ENCODE data around the gene OR2L8.

OR2L8 gene, protein sequence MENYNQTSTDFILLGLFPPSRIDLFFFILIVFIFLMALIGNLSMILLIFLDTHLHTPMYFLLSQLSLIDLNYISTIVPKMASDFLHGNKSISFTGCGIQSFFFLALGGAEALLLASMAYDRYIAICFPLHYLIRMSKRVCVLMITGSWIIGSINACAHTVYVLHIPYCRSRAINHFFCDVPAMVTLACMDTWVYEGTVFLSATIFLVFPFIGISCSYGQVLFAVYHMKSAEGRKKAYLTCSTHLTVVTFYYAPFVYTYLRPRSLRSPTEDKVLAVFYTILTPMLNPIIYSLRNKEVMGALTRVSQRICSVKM

DNA sequence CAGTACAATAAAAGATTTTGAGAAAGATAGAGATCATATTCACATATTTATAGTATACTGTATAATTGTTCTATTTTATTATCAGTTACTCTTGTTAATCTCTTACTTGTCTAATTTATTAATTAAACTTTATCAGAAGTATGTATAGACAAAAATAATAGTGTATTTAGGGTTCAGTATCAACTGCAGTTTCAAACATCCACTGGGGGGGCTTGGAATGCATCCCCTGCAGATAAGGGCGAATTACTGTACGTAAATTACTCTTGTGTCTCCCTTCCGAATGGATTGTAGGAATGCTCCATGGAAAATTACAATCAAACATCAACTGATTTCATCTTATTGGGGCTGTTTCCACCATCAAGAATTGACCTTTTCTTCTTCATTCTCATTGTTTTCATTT lies at the start of gene OR2L8:
OR2L8 (plus strand) TSS at position 301 of the 400 bp plus-strand sequence; CDS start at position 301, 0 bp downstream.
- DNase-seq = no peak

DNA sequence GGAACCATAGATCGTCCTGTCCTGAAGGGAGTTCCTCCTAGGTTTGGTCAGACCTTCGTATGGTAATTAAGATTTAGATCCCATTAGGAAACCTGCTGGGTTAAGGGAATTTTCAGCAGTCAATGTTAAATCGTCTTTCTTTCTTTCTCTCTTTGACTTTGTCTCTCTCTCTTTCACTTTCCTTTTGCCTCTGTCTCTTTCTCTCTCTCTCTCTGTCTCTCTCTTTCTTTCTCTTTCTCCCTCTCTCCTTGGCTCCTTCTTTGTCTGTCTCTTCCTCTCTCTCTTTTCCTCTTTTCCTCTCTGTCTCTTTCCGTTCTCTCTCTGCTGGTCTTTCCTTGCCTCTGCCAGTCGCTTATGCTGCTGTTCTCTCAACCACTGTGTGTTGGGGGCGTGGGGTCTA lies 44.5 kb upstream of the OR2L8 start:
- DNase-seq = no peak

DNA sequence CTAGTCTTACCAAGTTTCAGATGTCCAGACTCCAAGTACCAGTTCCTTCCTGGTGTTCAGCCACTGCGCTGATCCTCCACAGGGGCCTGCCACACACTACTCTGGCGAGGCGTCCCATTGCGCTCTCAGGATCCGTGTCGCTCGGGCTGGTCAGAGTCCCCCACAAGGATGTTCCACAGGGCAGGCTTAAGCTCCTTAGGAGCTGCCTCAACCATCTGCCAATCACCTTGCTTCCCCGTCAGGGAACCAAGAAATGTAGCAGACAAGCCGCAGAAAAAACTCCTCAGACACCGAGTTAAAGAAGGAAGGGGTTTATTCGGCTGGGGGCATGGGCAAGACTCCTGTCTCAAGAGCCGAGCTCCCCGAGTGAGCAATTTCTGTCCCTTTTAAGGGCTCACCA lies 43.5 kb upstream of the OR2L8 start:
- no peak for DNase-seq

DNA sequence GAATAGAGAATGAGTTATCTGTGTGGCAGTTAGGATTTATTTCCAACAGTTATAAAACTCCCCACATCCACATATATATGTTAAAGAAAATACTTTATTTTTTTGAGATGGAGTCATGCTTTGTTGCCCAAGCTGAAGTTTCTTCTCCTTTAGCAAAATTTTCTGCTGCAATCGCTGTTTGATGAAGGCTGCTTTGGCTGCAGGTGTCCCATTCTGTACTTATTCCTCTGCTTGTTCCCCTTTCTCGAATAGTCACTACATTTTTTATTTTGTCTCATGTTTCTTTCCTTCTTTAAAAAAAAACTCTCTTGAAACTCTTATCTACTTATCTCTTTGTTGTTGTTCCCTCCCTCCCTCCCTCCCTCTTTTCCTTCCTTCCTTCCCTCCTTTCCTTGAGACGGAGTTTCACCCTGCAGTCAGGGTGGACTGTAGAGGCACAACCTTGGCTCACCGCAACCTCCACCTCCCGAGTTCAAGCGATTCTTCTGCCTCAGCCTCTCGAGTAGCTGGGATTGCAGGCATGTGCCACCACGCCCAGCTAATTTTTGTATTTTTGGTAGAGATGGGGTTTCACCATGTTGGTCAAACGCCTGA lies 42.7 kb upstream of the OR2L8 start:
- DNase-seq = no peak

DNA sequence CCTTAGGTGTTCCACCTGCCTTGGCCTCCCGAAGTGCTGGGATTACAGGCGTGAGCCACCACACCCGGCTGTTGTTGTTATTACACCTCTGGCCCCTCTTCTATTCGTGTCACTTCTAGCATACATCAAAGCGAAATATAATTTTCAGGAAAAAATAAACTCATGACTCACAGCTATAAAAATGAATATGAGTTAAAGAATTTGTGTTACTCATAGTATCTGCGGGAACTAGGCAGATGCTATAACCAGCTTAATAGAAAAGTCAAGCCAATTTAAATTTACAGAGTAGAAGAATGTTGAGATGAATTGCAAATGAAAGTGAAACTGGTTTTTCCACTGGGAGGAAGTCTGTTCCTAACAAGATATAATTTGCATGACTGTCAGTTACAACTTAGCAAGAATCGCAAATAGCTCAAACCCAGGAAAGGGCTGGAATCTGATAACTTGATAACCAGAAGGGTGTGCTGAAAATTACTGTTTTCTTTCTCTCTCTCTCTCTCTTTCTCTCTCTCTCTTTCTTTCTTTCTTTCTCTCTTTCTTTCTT lies 42.1 kb upstream of the OR2L8 start:
- DNase-seq = peak in 1 of 2 donors; percentile 24

DNA sequence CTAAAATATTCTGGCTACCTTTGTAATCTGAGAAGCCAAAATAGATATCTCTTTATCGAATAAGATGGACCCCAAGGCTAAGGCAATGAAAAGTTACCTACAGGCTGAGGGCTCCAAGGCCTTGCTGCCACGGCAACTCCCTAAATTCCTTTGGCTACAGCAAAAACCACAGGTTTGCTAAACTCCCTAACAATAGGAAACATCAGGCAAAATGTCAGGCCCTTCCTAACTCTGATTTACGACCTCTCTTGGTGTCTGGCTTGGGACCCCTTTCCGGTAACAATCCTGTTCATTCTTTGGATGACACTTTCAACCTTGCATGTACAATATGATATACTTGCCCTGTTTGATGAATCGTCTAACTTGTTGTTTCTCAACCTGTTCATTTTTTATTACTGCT lies 39.9 kb upstream of the OR2L8 start:
- DNase-seq = no peak

DNA sequence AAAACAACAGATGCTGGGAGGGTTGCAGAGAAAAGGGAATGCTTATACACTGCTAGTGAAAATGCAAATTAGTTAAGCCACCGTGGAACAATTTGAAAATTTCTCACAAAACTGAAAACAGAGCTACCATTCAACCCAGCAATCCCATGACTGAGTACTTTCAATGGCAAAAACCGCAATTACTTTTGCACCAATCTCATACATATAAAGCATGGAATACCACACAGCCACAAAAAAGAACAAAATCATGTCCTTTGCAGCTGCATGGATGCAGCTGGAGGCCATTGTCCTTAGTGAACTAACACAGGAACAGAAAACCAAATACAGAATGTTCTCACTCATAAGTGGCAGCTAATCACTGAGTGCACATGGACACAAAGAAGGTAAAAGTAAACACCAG lies 34.9 kb upstream of the OR2L8 start:
- no peak for DNase-seq

DNA sequence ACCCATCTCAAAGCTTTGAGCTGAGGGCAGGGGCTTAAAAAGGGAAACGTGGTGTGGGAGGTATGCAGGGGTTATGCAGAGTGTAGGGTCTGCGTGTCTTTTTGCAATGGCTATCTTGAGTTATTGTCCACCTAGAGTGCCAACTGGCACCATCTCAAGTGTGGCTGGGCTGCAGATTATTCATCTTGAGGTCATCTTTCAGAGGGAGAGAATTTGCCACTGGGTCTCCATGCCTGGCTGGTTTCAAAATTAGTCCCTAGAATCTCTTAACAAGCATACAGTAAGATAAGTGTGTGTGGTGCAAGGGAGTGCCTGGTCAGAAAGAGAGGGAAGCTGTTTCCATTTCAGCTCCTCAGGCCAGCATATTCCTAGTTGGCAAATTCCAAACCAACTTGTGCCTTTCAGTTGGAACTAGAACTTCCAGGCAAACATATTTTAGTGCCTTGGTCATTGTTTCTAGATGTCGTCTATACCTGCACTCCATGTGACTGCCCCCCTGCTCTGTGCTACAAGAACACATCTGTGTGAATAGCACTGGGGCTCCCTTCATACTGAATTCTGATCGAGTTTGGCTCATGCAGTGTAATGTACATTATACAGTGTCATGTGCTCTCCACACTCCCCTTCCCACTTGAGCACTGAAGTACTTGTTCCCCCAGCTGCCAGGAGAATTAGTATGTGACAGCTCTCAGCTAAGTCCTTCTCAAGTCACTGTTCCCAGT lies 33.6 kb upstream of the OR2L8 start:
- DNase-seq = no peak

DNA sequence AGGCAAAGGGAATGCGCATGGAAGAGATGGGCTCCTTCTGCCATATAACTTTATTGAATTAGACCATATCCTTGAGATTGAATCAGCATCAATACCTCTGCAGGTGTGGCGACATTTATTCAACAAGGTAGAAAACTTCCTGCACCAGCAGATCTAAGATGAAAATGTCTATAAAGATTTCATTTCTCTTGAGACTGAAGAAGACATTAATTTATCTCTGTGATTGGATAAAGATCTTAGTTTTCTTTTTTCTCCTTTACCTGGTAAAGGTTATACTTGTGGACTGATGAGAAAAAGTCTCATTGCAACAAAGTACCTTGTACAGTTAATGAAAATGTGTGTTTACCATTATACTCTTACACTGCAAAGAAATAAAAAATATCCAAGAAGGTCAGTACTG lies 28.7 kb upstream of the OR2L8 start, which contains the start of gene OR2T8:
OR2T8 (plus strand) TSS at position 301 of the 400 bp plus-strand sequence. CDS start 766 bp downstream, outside the sequence.
- no peak for DNase-seq

DNA sequence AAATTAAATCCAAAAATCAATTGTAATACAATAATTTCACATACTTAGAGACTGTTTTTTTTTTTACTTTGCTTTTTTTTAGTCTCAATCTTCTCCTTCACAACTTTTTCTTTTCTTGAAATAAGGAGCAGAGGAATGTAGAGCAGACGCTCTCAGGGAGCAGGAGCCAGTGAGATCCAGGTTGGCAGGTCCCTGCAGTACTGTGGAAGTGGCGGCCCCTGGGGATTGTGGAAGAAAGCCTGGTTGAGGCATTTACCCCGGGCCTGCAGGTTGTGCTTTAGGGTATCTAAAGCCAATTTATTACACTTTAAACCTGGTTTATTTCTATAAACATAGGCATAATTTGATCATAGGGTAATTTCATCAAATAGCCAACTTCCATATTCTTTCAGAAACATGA lies 24.7 kb upstream of the OR2L8 start:
- DNase-seq = no peak

DNA sequence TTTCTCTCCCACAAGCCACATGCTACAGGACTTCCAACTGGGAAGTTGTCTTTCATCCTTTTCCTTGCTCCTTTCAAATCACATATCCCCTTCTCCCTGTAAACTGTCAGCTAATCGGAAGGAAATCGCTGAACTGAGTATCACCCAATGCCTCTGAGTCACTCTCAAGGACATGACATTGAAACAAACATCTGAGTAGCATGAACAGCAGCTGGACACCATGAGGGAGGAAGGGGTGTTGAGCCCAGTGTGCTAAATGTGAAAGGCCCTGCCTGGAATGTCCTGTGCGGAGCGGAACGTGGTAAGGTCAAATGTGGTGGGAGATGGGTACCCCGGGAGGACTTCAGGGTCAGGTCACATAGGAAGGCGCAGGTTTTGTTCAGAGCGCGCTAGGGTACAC lies 23.8 kb upstream of the OR2L8 start, which contains the start of gene OR2AJ1:
OR2AJ1 (plus strand) TSS at position 22 of the 400 bp plus-strand sequence. CDS start 8,880 bp downstream, outside the sequence.
- no peak for DNase-seq

DNA sequence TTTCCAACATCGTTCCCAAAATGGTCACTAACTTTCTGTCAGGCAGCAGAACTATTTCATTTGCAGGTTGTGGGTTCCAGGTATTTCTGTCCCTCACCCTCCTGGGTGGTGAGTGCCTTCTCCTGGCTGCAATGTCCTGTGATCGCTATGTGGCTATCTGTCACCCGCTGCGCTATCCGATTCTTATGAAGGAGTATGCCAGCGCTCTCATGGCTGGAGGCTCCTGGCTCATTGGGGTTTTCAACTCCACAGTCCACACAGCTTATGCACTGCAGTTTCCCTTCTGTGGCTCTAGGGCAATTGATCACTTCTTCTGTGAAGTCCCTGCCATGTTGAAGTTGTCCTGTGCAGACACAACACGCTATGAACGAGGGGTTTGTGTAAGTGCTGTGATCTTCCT lies 14.7 kb upstream of the OR2L8 start:
- no peak for DNase-seq

DNA sequence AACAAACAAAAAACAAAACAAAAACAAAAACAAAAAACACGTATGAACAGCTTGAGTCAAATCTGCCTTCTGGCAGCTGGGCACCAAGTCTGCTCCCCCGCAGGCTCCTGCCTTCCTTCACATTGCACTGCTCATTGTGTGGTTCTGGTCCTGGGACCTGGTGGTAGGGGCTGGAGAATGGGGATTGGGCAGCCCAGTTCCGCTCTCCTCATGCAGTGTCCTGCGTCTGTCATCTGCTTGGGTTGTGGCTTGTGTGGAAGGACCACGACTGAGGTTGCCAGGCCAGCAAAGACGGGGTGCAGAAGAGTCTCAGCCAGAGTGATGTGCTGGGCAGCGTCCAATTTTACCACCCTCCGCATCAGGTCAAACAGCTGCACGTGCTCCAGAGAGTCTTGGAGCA lies 12.9 kb upstream of the OR2L8 start:
- no peak for DNase-seq

DNA sequence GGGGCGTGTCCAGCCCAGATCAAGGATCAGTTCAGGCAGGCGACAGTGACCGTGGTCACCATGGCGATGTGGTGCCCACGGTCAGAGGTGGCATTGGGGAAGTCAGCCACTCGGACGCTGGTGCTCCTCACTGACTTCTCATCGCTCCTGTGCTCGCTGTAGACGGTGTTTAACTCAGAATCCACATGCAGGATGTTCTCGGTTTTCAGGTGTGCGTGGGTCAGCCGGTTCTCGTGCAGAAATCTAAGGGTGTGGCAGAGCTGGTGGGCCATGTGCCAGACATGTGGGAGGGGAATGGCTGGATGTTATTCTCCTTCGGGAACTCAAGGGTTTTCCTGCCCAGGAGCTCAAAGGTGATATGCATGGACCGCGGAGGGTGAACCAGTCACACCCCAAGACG lies 12.2 kb upstream of the OR2L8 start:
- no peak for DNase-seq

DNA sequence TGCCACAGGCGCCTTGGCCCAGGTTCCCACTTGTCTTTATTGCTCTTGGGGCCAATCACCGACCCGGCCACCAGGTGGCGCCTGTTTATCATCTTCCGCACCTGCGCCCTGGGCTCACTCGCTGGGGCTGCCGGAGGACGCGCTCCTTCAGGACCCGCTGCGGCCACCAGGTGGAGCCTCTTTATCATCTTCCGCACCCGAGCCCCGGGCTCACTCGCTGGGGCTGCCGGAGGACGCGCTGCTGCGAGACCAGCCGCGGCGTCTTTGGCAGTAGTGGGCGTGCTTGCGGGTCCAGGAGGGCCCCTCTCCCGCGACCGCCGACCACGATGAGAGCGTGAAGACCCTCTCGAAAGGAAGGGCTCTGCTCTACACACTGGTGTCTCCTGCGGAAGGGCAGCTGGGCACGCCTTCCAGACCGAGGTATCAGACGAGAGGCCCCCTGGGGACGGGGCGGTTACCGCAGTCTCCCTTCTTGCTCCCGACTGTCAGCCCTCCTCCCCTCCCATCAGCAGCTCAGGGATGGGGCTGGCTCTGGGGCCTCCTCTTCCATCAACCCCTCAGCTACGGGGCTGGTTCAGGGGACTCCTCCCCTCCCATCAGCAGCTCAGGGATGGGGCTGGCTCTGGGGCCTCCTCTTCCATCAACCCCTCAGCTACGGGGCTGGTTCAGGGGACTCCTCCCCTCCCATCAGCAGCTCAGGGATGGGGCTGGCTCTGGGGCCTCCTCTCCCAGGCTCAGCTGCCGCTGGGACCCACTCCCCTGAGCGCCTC lies 11.5 kb upstream of the OR2L8 start:
- peak; percentile 86 to 89 for DNase-seq

DNA sequence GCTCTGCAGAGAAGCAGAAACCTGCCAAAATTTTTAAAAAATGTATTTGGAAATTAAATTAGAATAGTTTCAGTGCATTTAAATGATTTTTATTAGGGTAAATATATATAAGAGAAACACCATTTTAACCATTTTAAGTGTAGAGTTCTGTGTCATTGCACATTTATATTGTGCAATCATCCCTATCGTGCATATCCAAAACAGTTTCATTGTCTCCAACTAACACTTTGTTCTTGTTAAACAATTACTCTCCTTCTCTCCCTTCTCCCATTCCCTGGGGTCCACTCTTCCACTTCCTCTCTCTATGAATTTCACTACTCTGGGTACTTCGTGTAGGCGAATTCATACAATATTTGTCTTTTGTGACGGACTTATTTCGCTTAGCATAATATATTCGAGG lies 6.0 kb upstream of the OR2L8 start:
- DNase-seq = no peak

DNA sequence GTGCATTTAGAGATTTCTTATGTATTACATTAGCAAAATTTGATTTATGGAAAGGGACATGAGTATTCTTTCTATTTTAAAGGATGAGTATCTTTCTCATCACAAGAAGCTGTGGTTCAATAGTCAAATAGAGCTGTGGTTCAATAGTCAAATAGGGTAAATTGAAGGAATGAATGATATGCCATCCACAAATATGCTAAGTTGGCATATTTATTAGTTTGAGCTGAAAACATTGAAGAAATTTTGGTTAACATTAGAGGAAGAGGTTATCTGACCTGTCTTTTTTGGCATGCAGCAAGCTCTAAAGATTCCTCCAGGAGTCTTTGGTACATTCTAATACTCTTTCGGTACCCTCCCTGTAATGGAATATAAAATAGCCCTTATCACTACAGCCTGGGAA lies 4.8 kb downstream of the OR2L8 start:
- DNase-seq = no peak

DNA sequence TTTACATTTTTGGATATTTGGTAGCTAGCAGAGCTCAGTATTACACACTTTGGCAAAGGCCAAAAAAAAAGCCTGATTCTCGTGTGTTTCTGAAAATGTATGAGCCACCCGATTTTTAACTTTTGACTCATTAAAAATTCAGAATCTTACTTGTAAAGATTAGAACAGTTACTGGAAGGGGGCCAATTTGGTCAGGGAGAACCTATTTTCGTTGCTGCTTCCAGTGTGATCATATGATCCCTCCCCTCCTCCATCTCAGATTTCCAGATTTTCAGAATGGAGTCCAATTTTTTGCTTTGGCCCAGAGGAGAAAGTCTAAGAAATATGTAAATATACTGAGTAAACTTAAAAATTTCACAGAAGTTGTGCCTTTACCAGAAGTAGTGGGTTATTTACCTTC lies 13.1 kb downstream of the OR2L8 start:
- DNase-seq = no peak

DNA sequence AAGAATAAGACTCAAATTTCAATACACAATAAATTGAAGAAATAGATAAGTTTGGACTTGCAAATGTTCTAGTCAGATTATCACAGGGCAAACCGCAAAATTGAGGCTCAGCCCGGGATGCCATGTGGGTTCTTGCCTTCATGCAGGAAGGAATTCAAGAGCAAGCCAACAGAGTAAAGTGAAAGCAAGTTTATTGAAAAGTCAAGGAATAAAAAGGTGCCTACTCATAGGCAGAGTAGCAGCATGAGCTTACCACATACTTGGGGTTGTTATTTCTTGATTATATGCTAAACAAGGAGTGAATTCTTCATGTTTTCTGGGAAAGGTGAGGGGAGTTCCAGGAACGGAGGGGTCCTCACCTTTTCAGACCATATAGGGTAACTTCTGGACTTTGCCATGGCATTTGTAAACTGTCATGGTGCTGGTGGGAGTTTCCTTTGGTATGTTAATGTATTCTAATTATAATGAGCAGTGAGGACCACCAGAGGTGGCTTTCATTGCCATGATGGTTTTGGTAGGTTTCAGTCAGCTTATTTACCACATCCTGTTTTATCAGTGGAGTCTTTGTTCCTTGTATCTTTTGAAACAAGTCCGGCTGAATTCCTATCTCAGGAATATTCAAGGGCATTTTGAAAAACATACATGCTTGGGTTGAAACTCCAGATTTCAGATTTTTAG lies 14.4 kb downstream of the OR2L8 start:
- DNase-seq = no peak

DNA sequence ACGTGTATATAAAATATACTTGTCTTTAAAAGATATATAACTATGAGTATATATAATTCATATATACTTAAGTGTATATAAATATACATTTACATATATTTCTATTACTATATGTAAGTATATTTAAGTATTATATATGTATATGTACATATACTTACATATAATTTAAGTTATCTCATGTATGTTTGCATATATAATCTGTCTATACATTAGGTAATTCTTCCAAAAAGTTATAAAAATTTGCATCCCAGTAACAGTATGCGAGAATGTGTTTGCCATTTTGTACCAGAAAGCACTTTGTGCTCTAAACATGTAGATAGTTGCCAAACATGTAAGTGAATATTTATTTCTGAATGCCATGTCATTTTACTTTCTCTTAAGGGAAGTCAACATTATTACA lies 16.3 kb downstream of the OR2L8 start, which contains the start of gene OR2AK2:
OR2AK2 (plus strand) TSS at position 301 of the 400 bp plus-strand sequence. CDS start 144 bp downstream, outside the sequence.
- no peak for DNase-seq

DNA sequence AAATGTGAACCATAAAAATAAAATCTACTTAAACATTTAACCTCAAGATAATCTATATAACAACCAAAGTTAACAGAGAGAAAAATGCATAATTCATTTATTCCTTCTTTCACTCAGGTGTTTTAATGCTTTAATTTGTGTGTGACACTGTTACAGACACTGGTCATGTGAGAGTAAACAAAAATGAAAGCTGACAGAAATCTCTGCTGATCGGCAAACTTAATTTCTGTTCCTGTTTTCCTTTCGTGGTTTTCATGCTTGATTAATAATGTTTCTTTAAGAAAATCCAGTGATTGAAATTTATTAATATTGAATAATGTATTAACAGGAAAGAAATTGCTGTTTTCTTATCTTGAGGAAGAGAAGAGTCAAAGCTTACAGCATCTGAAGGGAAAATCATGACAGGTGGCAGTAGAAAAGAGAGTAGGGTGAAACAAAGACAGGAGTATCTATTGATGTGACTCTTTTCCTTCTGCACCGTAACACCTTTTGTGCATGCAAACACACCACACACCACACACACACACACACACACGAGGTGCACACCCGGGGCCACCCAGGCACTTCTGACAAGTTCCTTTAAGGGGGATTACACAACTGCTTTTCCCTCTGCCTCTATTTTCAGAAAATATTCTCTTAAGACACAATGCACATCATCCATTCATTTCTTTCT lies 18.0 kb downstream of the OR2L8 start:
- no peak for DNase-seq

All from CD4-positive, alpha-beta T cell treated with Interleukin-4 for 1 hour (primary cell).